HG03575 (cell line): ENCODE measurements around the gene ANKUB1.

Experiments used
- ATAC-seq: cut with Tn5 transposase; IDR thresholded peaks from one replicate; pipeline ENCODE4 v1.9.1; 2021; ENCODE audit not compliant: unreplicated experiment, insufficient number of reproducible peaks, low FRiP score; ENCODE audit errors: extremely low read depth

The ANKUB1 gene

DNA sequence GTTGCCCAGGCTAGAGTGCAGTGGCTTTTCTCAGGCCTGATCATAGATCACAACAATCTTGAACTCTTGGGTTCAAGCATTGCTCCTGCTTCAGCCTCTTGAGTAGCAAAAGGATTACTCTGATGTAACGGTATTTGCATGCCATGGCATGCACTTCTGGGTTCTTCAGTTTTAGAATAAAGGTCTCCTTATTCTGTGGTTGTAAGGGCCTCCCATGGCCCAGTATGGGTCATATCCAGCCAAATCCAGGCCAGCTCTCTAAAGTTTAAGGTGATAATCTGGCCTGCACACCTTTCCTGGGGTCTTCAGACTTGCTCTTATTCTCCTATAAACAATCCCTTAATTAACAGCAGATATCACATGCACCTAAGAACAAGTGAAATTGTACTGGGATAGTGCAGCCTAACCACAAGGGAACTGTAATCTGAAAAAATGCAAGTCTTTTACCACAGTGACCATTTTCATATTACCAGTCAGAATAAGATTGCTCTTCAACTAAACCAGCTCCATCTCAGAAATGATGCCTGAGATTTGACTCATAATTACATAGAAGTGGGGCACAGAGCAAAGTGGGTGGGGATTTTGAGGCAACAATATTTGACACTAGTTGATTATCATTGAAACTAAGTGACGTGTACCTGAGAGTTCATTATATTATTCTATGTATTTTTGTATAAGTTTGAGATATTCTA is 65.5 kb downstream of the ANKUB1 start:
- no peak for ATAC-seq

GRCh38 chr3:149723781-149724180 is 68.6 kb downstream of the ANKUB1 start:
- ATAC-seq, result no peak

DNA sequence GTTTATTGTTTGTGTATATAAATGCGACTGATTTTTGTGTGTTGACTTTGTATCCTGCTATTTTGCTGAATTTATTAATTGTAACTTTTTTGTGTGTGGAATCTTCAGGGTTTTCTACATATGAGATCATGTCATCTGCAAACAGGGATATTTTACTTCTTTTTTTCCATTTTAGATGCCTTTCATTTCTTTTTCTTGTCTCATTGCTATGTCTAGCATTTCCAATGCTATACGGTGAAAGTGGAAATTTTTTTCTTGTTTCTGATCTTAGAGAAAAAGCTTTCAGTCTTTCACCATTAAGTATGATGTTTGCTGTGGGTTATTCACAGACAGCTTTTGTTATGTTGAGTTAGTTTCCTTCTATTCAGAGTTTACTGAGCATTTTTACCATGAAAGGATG is 71.4 kb downstream of the ANKUB1 start:
- ATAC-seq, result no peak

- no peak for ATAC-seq
These were observed 74.8 kb downstream of the ANKUB1 start for GRCh38 chr3:149717391-149718056.

DNA sequence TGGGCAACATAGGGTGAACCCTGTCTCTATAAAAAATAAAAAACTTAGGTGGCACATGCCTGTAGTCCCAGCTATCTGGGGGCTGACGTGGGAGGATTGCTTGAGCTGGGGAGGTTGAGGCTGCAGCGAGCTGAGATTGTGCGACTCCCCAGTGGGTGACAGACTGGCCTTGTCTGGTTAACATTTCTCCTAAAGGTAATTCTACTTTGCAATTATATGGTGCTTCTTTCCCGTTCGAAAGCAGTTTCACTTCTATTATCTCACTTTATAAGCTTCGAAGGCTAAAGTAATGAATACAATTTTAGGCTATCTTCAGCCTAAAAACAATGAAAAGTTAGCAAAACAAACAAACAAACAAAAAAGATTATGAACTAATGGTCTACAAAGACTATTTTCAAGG is 75.4 kb downstream of the ANKUB1 start:
- no peak for ATAC-seq

DNA sequence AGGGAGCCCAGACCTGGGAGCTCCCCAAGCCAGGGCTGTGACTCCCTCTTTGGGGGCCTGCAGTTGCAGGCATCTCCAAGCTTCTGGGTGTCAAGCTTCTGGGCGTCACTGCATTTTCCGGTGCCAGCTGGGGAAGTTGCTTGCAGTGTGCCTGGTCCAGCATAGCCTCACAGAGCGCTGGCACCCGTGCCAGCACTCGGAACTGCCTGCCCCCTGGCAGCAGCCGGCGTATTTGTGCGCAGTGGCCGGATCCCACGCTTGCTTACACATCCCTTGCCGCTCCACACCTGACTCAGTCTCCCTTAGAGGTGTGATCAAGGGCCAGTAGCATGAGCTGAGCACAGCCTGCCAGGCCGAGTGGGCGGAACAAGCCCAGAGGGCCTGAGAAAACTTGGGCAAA is 77.1 kb downstream of the ANKUB1 start:
- ATAC-seq, result no peak

- no peak for ATAC-seq
These were observed 78.4 kb downstream of the ANKUB1 start for GRCh38 chr3:149713730-149714654.
